LNCAP (cell line): ENCODE results near the gene CCL24.

Experiments used
- TF ChIP-seq, protein P1 (sequence below): fragments of 450-650 bp; IDR thresholded peaks from 2 replicates; pipeline ENCODE4 v1.5.1; 2017; ENCODE audit warnings: mild to moderate bottlenecking

The CCL24 gene, protein sequence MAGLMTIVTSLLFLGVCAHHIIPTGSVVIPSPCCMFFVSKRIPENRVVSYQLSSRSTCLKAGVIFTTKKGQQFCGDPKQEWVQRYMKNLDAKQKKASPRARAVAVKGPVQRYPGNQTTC

DNA sequence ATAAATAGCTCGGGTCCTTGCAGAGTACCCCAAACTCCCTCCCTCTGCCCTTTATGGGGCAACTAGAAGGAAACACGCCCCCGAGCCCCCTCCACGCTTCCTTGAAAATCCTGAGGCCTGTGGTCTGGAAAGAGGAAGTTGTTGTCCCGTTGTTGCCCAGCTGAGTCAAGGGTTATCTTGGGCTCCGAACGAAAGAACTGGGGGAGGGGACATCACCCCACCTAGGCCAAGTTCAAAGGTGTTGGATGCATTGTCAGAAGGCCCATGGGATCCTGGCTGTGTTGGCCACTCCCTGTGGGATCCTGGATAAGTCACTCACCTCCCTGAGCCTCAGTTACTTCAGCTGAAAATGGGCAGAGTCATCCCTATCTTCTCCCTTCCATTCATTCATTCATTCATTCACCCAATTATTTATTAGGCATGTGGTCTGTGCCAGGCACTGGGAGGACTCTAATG, at the start of gene CCL24:
Gene CCL24 (minus strand): TSS at position 26 of the 456 bp plus-strand sequence. CDS start 91 bp downstream, outside the sequence.
- TF ChIP-seq, protein P1, sequence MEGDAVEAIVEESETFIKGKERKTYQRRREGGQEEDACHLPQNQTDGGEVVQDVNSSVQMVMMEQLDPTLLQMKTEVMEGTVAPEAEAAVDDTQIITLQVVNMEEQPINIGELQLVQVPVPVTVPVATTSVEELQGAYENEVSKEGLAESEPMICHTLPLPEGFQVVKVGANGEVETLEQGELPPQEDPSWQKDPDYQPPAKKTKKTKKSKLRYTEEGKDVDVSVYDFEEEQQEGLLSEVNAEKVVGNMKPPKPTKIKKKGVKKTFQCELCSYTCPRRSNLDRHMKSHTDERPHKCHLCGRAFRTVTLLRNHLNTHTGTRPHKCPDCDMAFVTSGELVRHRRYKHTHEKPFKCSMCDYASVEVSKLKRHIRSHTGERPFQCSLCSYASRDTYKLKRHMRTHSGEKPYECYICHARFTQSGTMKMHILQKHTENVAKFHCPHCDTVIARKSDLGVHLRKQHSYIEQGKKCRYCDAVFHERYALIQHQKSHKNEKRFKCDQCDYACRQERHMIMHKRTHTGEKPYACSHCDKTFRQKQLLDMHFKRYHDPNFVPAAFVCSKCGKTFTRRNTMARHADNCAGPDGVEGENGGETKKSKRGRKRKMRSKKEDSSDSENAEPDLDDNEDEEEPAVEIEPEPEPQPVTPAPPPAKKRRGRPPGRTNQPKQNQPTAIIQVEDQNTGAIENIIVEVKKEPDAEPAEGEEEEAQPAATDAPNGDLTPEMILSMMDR: no peak

DNA sequence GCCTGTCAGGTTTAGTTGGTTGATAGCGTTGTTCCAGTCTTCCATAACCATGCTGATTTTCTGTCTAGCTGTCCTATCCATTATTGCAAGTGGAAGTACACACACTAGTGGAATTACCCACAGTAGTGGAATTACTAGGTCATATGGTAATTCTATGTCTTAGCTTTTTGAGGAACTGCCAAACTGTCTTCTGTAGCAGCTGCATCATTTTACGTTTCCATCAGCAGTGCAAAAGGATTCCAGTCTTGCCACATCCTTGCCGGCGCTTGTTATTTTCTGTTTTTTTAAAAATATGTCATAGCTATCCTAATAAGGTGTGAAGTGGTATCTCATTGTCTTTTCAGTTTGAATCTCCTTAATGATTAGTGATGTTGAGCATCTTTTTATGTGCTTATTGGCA, 48.0 kb upstream of the CCL24 start:
- TF ChIP-seq, protein P1: no peak

DNA sequence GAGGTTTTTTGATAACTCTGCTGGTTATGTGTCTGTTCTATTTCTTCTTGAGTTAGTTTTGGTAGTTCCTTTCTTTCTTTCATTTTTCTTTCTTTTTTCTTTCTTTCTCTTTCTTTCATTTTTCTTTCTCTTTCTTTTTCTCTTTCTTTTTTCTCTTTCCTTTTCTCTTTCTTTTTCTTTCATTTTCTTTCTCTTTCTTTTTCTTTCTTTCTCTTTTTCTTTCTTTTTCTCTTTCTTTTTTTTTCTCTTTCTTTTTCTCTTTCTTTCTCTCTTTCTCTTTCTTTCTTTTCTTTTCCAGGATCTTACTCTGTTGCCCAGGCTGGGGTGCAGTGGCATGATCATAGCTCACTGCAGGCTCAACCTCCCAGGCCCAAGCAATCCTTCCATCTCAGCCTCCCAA, 44.8 kb upstream of the CCL24 start:
- TF ChIP-seq, protein P1: no peak

DNA sequence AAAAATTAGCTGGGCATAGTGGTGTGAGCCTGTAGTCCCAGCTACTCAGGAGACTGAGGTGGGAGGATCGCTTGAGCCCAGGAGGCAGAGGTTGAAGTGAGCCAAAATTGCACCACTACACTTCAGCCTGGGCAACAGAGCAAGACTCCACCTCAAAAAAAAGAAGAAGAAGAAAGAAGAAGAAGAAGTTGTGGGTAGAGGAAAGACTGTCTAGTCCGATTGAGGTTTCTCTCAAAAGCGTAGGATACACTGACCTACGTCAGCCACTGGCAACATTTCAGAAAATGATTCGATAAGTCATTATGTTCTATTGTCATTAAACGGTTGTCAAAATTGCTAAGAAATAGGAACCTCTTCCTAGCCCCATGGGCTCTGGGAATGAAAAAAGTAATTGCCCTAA, 42.9 kb upstream of the CCL24 start:
- TF ChIP-seq, protein P1: no peak

DNA sequence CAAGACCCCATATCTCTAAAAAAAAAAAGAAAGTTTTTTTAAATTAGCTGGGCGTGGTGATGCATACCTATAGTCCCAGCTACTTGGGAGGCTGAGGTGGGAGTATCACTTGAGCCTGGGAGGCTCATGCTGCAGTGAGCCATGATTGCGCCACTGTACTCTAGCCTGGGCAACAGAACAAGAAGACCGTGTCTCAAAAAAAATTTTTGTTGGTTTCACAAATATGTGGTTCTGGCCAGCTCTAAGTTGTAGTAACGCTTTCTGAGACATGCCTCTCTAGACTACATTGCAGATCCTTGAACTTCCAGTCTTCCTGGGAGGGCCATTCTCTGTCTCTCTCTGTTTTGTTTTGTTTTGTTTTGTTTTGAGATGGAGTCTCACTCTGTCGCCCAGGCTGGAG, 40.6 kb upstream of the CCL24 start:
- TF ChIP-seq, protein P1: no peak

DNA sequence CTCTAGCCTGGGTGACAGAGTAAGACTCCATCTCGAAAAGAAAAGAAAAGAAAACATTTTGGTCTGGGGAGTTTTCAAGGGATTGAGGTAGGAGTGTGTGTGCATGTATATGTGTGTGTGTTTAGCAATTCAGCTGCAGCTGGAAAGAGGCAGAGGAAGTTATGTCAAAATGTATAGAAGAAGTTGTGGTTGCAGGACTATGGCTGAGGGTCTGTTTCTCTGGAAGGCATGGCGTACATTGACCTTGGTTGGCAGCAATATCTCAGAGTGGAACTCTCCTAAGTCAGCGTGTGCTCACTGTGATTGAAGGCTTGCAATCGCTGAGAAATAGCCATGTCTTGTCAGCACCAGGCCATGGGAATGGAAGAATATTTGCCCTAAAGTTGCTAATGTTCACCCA, 36.6 kb upstream of the CCL24 start:
- TF ChIP-seq, protein P1: no peak

DNA sequence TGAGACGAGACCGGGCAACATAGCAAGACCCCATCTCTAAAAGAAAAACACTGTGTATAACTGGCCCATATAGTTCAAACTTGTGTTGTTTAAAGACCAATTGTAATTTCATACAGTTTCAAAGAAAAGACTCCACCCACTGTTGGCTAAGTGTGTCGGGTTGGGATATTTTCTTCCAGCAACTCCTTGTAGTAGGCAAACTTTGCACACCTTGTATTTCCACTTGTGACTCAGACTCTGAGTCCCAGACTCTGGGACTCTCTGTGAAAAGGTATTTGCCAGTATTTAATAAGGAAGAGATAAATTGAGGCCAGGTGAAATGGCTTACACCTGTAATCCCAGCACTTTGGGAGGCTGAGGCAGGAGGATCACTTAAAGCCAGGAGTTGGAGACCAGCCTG, 36.0 kb upstream of the CCL24 start:
- TF ChIP-seq, protein P1: no peak

DNA sequence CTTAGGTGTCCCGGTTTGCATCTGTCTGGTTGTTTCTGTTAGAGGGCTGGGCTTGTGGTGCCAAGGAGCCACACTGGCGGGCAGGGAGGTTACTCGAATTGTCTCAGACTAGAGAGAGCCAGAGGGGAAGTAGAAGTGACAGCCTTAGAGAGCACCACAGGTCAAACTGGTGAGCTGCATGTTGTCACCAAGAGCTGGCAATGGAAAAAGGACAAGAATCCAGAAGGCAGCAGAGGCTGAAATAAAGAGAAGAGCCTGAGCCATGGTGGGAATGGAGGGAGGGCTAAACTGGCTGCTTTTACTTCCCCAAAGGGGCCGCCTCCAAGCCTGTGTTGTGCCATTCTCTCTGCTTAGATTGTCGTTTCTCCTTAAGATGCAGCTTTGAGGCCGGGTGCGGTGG, 34.1 kb upstream of the CCL24 start:
- TF ChIP-seq, protein P1: no peak
